Vagina (tissue), 2 donors: Measurements from ENCODE around the gene ECHS1.

Experiments
- CTCF ChIP-seq, 3 experiments: fragments of 450-650 bp in 2 of 3; fragments of 200-600 bp in 1 of 3; sonication (generic) in 1 of 3; IDR thresholded peaks; one replicate each; pipeline ENCODE4 v1.5.1; 2017 to 2019; ENCODE audit warnings: antibody characterized with exemption in 3 of 3, mild to moderate bottlenecking in 2 of 3, moderate library complexity in 2 of 3
- POLR2A ChIP-seq, 2 donors: fragments of 450-650 bp; IDR thresholded peaks; one replicate each; pipeline ENCODE4 v1.6.1; 2017; ENCODE audit warnings: antibody characterized with exemption in 2 of 2, mild to moderate bottlenecking in 2 of 2, moderate library complexity in 2 of 2
- POLR2AphosphoS5 ChIP-seq, 2 donors: sonication (generic); formaldehyde crosslinking; IDR thresholded peaks; one replicate each; pipeline ENCODE4 v1.9.0; 2017; ENCODE audit warnings: antibody characterized with exemption in 2 of 2, mild to moderate bottlenecking in 2 of 2, low read depth in 1 of 2; ENCODE audit not compliant: insufficient read depth in 1 of 2

GRCh38 chr10:133357285-133358161, 15.6 kb downstream of the ECHS1 start, which contains the start of gene FUOM:
- no peak for TF ChIP-seq POLR2A (IDR thresholded peaks at IDR 0.05)
- TF ChIP-seq CTCF (IDR thresholded peaks at IDR 0.05): no peak
- peak in 1 of 2 donors; percentile 22 for TF ChIP-seq POLR2AphosphoS5 (IDR thresholded peaks at IDR 0.05; ENCODE audit: insufficient read depth in 1 of 2, low read depth in 1 of 2)
